ENCODE results near the gene HVCN1. TPM values are rescaled to one million over a fixed set of nuclear protein-coding genes. Genes with fewer than 3 reads are reported as not detected.

Gene HVCN1
- total RNA-seq, 1 donor from 2014 or later, result 14.5 TPM

DNA sequence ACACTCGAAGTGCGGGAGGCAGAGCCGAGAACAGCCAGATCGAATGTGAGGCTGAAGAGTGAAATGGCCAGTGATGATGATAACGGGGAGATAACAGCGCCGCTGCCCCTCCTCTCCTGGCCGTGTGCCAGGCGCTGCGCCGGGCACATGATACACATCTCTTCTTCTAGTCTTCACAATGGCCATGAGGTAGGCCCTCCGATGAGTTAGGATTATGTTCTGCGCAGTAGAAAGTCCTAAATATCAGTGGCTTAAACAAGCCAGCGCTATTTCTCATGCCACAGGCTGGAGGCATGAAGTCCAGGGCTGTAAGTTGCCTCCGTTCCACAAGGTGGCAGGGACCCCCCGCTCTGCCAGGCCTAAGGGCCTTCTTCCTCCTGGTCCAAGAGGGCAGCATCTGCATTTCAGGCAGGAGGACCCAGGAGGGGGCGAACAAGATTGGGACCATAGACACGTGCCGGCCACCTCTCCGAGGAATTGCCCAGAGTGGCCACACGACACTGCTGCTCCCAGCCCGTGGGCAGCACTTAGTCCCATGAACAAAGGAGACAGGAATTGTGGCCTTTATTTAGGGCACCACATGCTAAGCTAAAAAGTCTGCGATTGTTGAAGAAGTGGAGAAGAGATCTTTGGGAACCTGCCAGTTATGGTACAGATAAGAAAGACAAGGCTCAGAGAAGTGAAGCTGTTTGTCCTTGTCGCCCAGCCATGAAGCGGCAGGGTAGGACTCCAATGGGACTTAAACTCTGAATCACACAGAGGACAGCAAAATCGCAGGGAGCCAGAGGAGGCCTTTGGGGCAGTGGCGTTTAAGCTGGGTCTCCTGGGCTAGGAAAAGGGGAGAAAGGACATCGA is 10.9 kb upstream of the HVCN1 start:
- intact Hi-C loops (cut with micrococcal nuclease), result loop anchor here (2.0 to 5.0 kb wide), 2 partner anchors 127 to 248 kb away; partner anchors contain the start of gene ARPC3

DNA sequence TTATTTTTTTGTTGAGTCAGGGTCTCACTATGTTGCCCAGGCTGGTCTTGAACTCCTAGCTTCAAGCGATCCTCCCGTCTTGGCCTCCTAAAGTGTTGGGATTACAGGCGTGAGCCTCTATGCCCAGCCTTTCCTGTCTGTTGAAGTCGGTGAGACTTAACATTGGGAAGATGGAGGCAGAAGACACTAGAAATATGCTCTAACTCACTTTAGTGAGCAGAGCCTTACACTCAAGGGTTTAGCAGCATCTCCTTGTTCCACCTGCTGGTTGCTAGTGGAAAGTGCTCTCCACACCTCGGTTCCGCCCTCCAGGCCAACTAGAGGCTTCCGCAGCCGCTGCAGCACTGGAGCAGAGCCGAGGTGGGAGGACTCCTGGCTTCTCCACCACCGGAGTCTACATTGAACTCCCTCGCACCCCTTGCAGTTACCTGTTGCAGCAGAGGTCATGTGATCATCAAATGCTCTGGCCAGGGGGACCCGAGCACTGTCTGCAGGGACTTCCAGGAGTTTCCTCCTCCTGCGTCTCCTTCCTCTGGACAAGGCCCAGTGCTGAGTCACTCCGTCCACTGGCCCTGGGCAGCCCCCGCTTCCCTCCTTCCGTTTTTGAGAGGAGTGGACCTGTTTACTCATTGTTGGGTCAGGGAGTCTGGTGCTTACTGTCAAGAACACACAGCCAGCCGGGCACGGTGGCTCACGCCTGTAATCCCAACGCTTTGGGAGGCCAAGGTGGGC is 9.4 kb upstream of the HVCN1 start:
- intact Hi-C loops (cut with micrococcal nuclease), result loop anchor here (1.0 to 5.0 kb wide), 10 partner anchors 9 to 246 kb away; partner anchors contain the start of genes ARPC3, HVCN1 and TCTN1

DNA sequence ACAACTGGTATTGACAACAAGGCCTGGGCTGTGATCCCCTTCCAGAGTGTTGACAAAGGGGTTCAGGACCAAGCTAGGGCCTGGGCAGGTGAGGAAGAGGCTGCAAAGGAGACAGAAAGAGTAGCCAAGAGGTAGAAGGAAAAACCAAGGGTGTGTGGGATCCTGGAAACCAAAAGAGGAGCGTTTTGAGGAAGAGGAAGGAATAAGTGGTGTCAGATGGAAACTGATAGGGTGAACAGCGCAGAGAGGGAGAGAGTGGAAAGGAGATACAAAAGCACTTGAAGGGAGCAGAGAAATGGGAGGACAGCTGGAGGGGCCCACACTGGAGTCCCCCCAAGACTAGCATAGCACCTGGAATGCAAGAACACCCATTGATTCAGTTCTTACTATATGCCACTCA is 8.3 kb upstream of the HVCN1 start:
- intact Hi-C loops (cut with micrococcal nuclease), result loop anchor here (5.0 kb wide), 1 partner anchor 245 kb away; the partner anchor contains the start of gene ARPC3

DNA sequence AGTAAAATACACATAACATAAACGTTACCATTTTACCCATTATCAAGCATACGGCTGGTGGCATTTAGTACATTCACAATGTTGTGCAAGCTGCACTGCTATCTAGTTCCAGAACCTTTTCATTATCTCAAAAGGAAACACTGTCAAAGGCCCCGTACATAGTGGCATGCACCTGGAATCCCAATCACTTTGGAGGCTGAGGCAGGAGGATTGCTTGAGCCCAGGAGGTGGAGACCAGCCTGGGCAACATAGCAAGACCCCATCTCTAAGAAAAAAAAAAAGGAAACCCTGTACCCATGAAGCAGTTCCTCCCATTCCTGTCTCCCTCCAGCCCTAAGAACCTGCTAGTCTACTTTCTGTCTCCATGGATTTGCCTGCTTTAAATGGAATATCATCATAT is 7.4 kb upstream of the HVCN1 start:
- intact Hi-C loops (cut with micrococcal nuclease), result loop anchor here (5.0 kb wide), 1 partner anchor 244 kb away; the partner anchor contains the start of gene ARPC3

DNA sequence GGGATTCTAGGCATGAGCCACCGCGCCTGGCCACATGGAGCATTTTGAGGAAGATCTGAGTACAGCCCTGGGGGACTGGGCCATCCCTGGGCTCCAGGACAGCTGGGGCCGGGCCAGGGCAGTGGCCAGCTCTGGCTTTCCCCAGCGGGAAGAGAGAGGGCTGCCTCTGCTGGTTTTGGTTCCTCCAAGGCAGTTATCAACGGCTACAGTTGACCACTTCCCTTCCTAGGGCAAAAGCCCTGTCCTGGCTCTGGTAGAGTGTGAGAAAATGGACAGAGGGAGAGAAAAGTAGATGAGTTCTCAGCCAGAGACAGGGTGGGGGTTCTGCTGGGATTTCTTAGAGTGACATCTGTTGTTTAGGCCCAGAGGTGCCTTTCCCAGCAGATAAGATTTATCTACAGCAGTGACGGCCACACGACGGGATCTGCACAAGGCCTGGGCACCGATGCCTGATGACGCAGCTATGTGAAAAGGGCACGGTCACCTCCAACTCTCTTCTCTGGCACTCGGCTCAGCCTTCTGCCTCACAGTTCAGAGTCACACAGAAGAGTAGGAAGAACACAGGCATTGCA is 5.5 kb upstream of the HVCN1 start:
- intact Hi-C loops (cut with micrococcal nuclease), result no loop called here

DNA sequence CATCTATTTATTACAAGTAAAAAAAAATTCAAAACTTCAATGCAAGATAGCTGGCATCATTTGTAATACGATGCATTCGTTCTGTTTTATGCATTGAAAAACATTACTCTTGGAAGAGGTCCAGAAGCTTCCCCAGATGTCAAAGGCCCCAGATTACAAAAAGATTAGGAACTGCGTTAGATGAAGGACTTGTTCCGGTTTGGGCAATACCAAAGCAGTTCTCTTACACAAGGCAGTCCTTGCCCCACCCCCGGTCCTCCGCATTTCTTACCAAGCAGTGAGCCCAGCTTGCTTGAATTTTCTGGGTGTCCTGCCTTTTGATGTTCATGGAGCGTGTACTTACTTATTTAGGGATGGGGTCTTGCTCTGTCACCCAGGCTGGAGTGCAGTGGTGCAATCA is 4.8 kb upstream of the HVCN1 start:
- intact Hi-C loops (cut with micrococcal nuclease), result no loop called here

DNA sequence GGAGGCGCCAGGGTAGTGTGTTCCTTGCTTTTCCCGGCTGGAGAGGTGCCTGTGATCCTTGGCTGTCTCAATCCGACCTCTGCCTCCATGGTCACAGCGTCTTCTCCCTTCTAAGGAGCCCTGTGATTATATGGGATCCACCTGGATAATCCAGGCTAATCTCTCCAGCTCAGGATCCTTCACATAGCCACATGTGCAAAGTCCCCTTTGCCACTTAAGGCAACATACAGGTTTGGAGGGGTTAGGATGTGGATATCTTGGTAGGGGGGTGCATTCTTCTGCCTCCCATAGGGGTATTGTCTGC is 1.2 kb upstream of the HVCN1 start:
- intact Hi-C loops (cut with micrococcal nuclease), result no loop called here

DNA sequence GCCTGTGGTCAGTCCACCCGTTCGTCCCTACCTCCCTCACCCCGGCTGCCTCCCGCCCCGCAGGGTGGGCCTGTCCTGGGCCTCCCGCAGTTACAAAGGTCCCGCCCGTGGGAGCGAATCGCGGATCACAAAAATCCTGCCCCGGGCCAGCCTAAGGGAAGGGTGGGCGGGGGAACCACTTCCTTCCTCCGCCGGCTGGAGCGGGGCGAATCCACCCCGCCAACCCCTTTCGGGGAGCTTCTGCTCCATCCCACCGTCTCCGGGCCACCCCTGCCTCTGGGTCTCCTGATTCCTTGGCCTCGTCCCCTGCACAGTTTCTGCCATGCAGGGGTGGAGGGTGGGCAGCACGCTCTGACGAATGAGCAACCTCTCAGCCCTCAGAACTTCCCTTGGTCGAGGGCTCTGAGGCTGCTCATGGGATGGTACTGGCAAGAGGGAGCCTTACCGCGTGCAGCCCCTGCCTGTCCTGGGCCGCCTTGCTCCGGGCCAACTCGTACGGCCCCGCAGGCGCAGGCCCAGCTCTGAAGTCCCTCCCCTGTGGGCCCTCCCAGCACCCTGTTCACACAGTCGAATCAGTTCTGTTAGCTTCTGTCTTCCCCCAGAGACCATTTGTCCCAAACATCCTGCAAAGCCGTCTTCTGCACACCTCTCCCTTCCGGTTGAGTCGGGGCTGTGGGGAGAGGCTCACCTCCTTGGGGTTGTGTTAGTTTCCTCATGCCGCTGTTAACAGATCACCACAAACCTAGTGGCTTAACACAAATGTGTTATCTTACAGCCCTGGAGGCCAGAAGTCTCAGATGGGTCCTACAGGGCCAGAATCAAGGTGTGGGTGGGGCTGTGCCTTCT is 589 bp upstream of the HVCN1 start:
- intact Hi-C loops (cut with micrococcal nuclease), result loop anchor here (1.0 to 2.0 kb wide), 3 partner anchors 9 to 77 kb away; no protein-coding TSS in a partner anchor

DNA sequence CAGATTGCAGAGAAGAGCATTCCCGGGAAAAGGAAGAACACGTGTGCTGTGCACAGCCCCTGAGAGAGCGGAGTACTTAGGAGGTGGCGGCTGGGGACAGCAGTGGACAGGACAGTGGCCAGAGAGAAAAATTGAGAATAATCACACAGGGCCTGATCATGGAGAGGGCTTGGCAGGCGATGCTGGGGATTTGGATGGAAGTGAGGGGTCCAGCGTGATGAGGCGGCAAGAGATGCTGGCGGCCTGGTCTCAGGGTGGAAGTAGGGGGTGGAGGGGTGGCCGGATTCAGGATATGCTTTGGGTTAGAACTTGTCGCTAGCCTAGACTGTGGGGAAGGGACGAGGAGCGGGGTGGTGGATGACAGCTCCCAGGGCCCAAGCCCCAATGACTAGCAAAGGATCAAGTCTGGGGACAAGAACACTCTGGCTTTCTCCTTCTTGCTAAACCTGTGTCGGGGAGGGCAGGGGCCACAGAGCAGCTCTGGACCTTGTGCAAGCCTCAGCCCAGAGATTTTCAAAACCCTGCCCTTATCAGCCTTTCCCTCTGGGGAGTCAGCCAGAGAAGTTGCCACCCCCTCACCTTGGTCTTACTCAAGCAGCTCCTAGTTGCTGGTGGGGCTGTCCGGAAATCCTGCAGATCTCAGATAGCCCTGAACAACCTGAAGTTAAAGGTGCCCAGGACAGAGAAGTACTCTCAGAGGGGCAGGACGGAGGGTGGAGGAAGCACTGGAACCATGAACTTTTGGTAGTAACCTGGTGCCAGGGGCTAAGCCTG is 1.3 kb downstream of the HVCN1 start:
- intact Hi-C loops (cut with micrococcal nuclease), result loop anchor here (2.0 kb wide), 2 partner anchors 53 to 75 kb away; no protein-coding TSS in a partner anchor

DNA sequence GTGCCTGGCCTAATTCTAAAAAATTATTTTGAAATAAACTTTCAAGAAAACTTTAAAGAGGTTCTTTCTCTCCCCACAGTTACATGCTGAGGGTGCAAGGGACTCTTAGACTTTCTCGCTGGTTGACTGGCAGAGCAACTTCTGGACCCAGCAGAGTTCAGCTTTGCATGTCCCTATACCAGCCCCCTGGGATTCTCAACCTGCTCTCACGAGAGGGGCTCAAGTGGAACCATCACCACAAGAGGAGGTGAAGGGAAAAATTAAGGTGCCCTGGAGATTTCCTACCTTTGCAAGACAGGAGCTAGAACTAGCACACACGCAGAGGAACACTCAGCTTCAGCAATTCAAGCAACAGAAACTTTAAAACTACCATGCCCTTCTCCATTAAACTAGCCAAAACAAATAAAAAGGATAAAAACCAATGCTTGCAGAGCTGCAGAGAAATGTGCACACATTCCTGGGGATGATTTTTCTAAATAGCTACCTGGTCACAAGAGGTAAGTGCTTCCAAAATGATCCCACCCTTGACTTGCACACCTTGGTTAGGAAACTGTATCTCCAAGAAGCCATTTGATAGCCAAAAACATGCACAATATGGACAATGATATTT is 2.5 kb downstream of the HVCN1 start:
- intact Hi-C loops (cut with micrococcal nuclease), result no loop called here

DNA sequence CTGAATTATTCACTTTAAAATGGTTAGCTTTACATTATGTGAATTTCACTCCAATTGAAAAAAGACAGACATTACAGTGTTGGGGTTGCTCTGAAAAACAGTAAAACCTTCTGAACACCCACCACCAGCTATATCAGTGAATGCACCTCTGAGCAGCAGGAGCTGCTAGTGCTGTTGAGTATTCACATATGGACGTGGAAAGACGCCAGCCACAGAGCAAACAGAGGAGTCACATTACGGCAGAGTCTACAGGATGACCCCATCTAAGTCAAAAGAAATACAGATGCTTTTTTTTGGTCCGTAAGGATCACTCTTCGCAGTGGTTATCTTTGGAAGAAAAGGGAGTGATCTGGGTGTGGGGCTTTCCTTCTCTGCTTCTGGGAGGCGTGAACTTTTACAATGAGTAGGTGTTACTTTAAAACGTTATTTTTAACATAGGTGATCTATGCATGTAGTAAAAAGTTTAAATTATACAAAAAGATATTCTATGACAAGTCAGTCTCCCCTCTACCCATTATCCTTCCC is 4.5 kb downstream of the HVCN1 start:
- intact Hi-C loops (cut with micrococcal nuclease), result no loop called here

DNA sequence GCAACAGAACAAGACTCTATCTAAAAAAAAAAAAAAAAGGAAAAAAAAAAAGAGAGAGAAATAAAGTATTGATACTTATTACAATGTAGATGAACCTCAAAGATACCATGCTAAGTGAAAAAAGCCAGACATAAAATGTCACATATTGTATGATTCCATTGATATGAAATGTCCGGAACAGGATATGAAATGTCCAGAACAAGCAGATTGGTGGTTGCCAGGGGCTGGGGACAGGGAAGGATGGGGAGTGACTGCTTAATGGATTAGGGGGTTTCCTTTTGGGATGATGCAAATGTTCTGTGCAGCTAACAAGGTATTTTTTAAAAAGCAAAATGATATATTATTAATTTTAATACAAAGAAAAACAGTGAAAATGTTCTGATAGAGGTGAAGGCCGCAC is 5.0 kb downstream of the HVCN1 start:
- intact Hi-C loops (cut with micrococcal nuclease), result no loop called here

DNA sequence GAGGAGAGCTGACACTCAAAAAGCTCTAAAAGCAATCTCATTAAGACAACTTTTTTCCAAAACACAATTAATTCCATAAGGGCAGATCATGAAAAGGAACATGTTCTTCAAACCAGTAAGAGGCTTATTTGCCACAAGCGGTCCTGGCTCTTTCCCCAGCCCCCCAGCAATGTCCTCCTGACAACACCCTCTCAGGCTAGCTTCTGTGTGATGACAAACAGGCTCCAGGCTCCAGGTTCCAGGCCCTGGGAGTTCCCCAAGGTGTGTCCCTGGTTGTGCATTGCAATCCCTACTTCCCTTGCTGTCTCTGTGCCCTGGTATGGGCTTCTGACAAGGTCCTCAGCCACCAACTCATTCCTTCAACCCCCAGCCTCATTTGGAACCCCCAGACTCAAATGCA is 8.9 kb downstream of the HVCN1 start:
- intact Hi-C loops (cut with micrococcal nuclease), result no loop called here

DNA sequence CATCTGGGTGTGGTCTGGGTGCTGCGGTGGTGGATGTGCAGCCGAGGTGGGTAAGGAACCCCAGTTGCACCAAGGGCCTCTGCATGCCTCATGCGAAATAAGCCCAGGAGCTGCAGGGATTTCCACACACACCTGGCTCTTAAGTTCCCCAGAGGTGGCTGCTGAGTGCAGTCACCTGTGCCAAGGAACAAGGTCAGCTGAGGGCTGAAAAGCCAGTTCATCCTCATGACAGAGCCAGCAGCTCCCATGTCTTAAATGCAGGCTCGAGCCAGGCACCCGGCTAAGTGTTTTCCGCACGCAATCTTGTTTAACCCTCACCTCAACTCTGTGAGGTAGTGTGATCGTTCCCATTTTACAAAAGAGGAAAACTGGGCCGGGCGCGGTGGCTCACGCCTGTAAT is 9.7 kb downstream of the HVCN1 start:
- intact Hi-C loops (cut with micrococcal nuclease), result no loop called here

DNA sequence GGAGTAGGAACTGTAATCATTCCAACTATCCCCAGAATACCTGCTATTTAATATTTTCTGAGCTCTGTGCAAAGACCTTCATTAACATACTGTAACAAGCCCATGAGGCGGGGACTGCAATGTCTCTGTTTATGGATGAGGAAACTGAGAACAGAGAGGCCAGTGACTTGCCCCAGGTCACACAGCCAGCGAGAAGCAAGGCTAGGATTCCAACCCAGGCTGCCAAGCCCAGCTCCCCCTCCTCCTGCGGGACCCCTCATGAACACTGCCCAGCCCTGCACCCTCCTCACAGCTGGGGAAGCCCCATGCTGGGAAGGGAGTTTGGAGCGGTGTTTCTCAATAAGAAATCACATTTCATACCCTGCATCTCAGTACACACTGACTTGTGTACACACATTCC is 10.9 kb downstream of the HVCN1 start:
- intact Hi-C loops (cut with micrococcal nuclease), result no loop called here

DNA sequence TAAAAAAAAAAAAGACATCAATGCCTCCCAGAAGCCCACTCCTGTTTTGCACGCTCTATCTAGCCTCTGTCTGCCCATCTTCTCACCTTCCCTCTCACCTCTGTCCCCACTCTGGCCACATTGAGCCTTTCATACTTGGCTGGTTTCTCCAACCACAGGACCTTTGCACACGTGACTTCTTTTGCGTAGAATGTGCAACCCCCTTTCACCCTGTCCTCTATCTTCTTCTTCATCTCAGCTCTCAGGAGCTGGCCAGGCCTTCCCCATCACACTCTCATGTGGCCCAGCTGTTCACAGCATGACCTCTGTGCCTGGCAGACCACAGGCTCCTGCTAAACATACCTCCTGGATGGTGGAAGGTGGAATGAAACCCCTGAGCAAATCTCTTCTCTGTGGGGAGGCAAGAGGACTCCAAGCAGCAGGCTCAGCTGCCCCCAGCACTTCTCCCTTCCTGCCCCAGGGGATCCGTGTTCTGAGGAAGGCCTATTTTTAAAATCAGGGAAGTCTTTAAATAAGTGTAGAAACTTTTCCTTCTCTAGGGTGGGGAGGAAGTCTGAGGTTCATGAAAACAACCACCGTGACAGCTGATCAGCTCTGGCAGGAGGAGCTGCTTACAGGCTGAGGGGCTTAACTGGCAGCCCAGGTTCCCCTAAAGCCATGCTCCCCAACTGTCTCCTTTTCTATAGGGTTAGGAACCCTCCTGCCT is 11.6 kb downstream of the HVCN1 start:
- intact Hi-C loops (cut with micrococcal nuclease), result no loop called here

DNA sequence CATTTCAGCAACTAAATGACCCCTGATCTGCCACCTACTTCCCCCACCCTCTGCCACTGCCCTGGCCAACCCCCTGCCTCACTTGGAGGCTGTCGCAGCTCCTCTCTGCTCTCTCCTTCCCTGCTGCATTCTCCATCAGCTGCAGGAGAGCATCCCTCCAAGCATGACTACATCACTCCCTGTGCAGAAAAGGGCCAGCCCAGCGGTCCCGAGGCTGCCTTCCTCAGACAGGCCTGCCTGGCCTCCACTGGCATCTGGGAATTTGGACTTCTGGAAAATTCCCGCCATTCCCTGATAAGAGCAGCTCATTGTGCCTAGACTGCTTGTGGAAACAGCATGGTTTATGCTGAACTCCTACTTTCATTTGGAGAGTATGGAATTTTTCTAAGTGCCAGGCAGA is 12.7 kb downstream of the HVCN1 start:
- intact Hi-C loops (cut with micrococcal nuclease), result no loop called here

DNA sequence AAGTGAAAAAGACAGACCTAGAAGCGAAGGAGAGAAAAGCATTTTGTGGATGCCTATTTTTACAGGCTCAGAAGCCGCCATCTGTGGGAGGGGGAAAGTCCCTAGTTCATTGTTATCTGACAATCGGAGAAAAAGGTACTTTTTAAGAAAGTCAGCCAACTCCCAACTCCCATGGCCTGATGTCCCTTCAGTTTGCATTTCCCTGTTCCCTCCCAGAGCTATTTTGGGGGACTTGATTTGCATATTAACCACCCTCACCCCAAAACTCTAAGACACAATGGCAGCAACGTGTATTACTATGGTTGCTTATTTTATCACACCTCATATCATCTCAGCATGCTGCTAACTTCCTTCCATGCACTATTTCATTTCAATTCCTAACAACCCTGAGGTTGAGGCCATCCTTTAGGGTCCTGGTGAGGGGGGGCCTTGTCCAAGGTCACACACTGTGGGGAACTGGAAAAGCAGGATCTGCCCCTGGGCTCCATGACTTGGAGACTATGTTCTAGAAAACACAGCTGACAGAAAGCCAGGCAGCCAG is 18.7 kb downstream of the HVCN1 start:
- intact Hi-C loops (cut with micrococcal nuclease), result no loop called here

DNA sequence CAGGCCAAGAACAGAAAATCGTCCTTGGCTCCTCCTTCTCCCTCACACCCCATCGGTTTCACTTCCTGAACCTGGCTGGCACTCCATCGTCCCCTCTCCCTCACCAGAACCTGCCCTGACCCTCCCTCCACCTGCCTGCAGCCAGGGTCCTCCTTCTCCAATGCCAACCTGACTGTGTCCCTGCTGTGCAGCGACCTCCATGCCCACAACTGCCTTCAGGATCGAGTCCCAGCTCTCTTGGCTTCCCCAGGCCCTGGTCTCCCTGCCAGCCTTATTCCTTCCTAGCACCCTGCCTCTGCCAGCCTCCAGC is 19.8 kb downstream of the HVCN1 start:
- intact Hi-C loops (cut with micrococcal nuclease), result no loop called here

Data from T-helper 2 cell treated with Interferon-gamma antibody and Interleukin-4, amounts not matched to agents 100 ng/mL and 5 ng/mL, for 36 hours (primary cell).